Measurements from ENCODE around the gene XKR7. TPM values are rescaled to one million over a fixed set of nuclear protein-coding genes. Genes with fewer than 3 reads are reported as not detected.
"Not testable (repeated sequence)": the region's sequence is repeated elsewhere in the genome, so short reads cannot be mapped to it uniquely, and the experiment has no call there.

Gene XKR7
- total RNA-seq, 2 donors from 2014 or later: 0.05 TPM; not detected in 1

GRCh38 chr20:31926493-31926892 is 41.5 kb upstream of the XKR7 start:
- H3K27me3 ChIP-seq (replicated peaks; ENCODE audit: insufficient read depth): no peaks in the 10 kb centered on the region
- 91% methylated on average over 2 of the region's 2 CpGs for WGBS
- no peak for TF ChIP-seq POLR2A (IDR thresholded peaks at IDR 0.05)
- no peak for TF ChIP-seq POLR2AphosphoS5 (IDR thresholded peaks at IDR 0.05)
- no peak for TF ChIP-seq CTCF (IDR thresholded peaks at IDR 0.05)

GRCh38 chr20:31927627-31928159 is 40.3 kb upstream of the XKR7 start:
- no peak for TF ChIP-seq POLR2A (IDR thresholded peaks at IDR 0.05)
- TF ChIP-seq CTCF (IDR thresholded peaks at IDR 0.05): no peak
- no peak for TF ChIP-seq POLR2AphosphoS5 (IDR thresholded peaks at IDR 0.05)
- no peaks in the 10 kb centered on the region for H3K36me3 ChIP-seq
- 64% methylated on average over 8 of the region's 8 CpGs for WGBS
- no peak for DNase-seq (ENCODE audit: low spot score)
- H3K4me3 ChIP-seq: no peak overlapping the region
- intact Hi-C loops (cut with DNase I): no loop called here
- H3K27ac ChIP-seq: no peak overlapping the region
- no peaks in the 10 kb centered on the region for H3K4me1 ChIP-seq (replicated peaks)
- H3K9me3 ChIP-seq: no peaks in the 10 kb centered on the region
- no peaks in the 10 kb centered on the region for H3K27me3 ChIP-seq (replicated peaks; ENCODE audit: insufficient read depth)

More at GRCh38 chr20:31926493-31926892, 41.5 kb upstream of the XKR7 start:
- Histone ChIP-seq H3K4me3 (no peak overlapping the region), H3K36me3 (no peaks in the 10 kb centered on the region), H3K4me1 (replicated peaks) (no peaks in the 10 kb centered on the region), H3K27ac (no peak overlapping the region), H3K9me3 (no peaks in the 10 kb centered on the region)
- no peak for DNase-seq (ENCODE audit: low spot score)
- intact Hi-C loops (cut with DNase I): no loop called here

DNA sequence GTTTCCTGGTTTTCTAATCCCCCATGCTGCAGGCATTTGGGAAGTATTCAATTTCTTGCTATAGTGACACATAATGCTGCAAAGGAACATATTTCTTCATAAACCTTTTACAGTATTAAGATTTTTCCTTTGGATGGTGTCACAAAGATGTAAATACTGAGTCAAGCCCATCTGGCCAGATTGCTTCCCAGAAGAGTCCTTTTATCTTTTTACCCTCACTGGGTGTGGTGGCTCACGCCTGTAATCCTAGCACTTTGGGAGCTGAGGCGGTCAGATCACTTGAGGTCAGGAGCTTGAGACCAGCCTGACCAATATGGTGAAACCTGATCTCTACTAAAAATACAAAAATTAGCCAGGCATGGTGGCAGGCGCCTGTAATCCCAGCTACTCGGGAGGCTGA is 38.3 kb upstream of the XKR7 start:
- H3K4me3 ChIP-seq; H3K9me3 ChIP-seq; H3K27me3 ChIP-seq (replicated peaks; ENCODE audit: insufficient read depth); H3K36me3 ChIP-seq; H3K4me1 ChIP-seq (replicated peaks); intact Hi-C loops (cut with DNase I); DNase-seq (ENCODE audit: low spot score); H3K27ac ChIP-seq: not testable (repeated sequence)
- WGBS: 82% methylated on average over 4 of the region's 4 CpGs

DNA sequence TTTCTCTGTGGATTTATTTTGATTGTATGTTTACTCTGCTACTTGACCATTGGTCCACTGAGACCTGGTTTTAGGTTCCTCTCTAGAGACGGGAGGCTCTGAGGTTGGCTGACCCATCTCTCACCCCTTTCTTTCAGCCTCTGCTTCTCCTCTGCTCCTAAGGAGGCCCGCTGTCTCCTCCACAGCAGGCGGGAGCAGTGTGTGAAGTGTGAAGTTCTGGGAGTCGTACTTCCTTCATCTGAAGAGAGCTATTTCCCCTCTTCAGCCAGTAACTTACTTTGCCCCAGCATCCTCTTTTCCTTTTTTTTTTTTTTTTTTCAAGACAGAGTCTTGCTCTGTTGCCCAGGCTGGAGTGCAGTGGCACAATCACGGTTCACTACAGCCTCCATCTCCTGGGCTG is 37.2 kb upstream of the XKR7 start:
- H3K27me3 ChIP-seq (replicated peaks; ENCODE audit: insufficient read depth): no peaks in the 10 kb centered on the region
- TF ChIP-seq POLR2AphosphoS5 (IDR thresholded peaks at IDR 0.05): no peak
- no peak for TF ChIP-seq POLR2A (IDR thresholded peaks at IDR 0.05)
- TF ChIP-seq CTCF (IDR thresholded peaks at IDR 0.05): no peak
- H3K9me3 ChIP-seq: no peaks in the 10 kb centered on the region
- 48% methylated on average over 5 of the region's 5 CpGs for WGBS
- intact Hi-C loops (cut with DNase I): no loop called here
- H3K4me3 ChIP-seq: no peak overlapping the region
- no peaks in the 10 kb centered on the region for H3K36me3 ChIP-seq
- no peak overlapping the region for H3K27ac ChIP-seq
- H3K4me1 ChIP-seq (replicated peaks): no peaks in the 10 kb centered on the region
- no peak for DNase-seq (ENCODE audit: low spot score)

DNA sequence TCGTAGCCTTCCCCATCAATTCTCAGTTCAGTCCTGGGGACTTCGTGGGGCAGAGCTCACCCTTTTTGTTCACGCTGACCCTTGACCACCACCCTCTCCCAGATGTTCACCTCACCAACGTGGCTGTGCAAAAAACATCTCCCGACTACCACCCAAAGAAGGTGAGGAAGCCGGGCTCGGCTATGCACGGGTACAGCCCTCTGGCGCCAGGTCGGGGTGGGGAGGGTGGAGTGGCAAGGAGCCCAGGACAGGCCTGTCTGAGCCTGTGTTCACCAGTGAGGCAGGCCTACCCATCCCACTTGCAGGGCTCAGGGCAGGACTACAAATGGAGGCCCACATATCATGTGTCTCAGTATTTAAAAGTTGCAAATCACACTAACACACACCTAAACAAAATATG is 34.3 kb upstream of the XKR7 start:
- Histone ChIP-seq H3K4me1 (replicated peaks) (no peaks in the 10 kb centered on the region), H3K27ac (no peak overlapping the region), H3K9me3 (no peaks in the 10 kb centered on the region), H3K36me3 (no peaks in the 10 kb centered on the region), H3K4me3 (no peak overlapping the region), H3K27me3 (replicated peaks; ENCODE audit: insufficient read depth) (no peaks in the 10 kb centered on the region)
- TF ChIP-seq POLR2AphosphoS5 (IDR thresholded peaks at IDR 0.05) (no peak), CTCF (IDR thresholded peaks at IDR 0.05) (no peak)
- 81% methylated on average over 10 of the region's 10 CpGs for WGBS
- intact Hi-C loops (cut with DNase I): no loop called here
- DNase-seq (ENCODE audit: low spot score): no peak
